A549 treated with RU486 at 1 μM for 4 hours (cell line): ENCODE measurements around the gene ADRB2. TPM values are rescaled to one million over a fixed set of nuclear protein-coding genes. Genes with fewer than 3 reads are reported as not detected.

ENCODE experiments used
- total RNA-seq: library from RNA; stranded (reverse); fragments of 200-300 nt; extraction: Qiagen RNA extraction; gene quantifications from 5 replicates; pipeline ENCODE4 v1.2.3, GENCODE V29; 2022; ENCODE audit warnings: low read depth

Gene ADRB2
- total RNA-seq, result 0.51 to 0.86 TPM (median 0.67 TPM) in 5 replicates

GRCh38 chr5:148826053-148826738 lies at the start of gene ADRB2:
Gene ADRB2, plus strand, starts transcription at chr5:148826611. Its CDS starts 221 bp downstream, at chr5:148826832.

Other genes with a start within 250 kb of the ADRB2 start
- not detected in 5 replicates for gene HTR4, start 172.1 kb upstream of the ADRB2 start, total RNA-seq
- 0.24 to 0.64 TPM (median 0.56 TPM) in 5 replicates for gene SH3TC2, start 236.5 kb downstream of the ADRB2 start, total RNA-seq